ENCODE results near the gene TSKU.

- TF ChIP-seq, protein P1, sequence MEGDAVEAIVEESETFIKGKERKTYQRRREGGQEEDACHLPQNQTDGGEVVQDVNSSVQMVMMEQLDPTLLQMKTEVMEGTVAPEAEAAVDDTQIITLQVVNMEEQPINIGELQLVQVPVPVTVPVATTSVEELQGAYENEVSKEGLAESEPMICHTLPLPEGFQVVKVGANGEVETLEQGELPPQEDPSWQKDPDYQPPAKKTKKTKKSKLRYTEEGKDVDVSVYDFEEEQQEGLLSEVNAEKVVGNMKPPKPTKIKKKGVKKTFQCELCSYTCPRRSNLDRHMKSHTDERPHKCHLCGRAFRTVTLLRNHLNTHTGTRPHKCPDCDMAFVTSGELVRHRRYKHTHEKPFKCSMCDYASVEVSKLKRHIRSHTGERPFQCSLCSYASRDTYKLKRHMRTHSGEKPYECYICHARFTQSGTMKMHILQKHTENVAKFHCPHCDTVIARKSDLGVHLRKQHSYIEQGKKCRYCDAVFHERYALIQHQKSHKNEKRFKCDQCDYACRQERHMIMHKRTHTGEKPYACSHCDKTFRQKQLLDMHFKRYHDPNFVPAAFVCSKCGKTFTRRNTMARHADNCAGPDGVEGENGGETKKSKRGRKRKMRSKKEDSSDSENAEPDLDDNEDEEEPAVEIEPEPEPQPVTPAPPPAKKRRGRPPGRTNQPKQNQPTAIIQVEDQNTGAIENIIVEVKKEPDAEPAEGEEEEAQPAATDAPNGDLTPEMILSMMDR (IDR thresholded peaks at IDR 0.05 in 4 of 5, conservative IDR thresholded peaks at IDR 0.05 in 1 of 5) = no peak
- no peak for TF ChIP-seq POLR2A (IDR thresholded peaks at IDR 0.05)
Measured at GRCh38 chr11:76806131-76806530, 23.0 kb downstream of the TSKU start.
